Spleen (tissue), 11 donors: Measurements from ENCODE around the gene CFAP210. TPM values are rescaled to one million over a fixed set of nuclear protein-coding genes. Genes with fewer than 3 reads are reported as not detected.

Experiments
- DNase-seq: peaks from one replicate; pipeline ENCODE4 v3.0.0-alpha.2; 2020
- H3K27ac ChIP-seq, 8 donors: fragments of 200-600 bp; sonication (generic) in 7 of 8; 1 replicate in 4 of 8; 2 replicates in 4 of 8; pipeline versions ENCODE4 v1.5.0 to v1.8.0; 2016 to 2021; ENCODE audit warnings: inconsistent platforms in 4 of 8, mild to moderate bottlenecking in 4 of 8, moderate library complexity in 1 of 8
- H3K27me3 ChIP-seq, 7 donors: fragments of 200-600 bp; sonication (generic) in 6 of 7; replicated peaks in 1 of 7; 1 replicate in 4 of 7; 2 replicates in 3 of 7; pipeline versions ENCODE4 v1.5.0 to v1.8.0; 2016 to 2021; ENCODE audit warnings: inconsistent platforms in 3 of 7, mild to moderate bottlenecking in 1 of 7
- H3K36me3 ChIP-seq, 6 donors: fragments of 200-600 bp; sonication (generic) in 5 of 6; 1 replicate in 4 of 6; 2 replicates in 2 of 6; pipeline versions ENCODE4 v1.5.0 to v1.8.0; 2016 to 2021; ENCODE audit warnings: inconsistent platforms in 2 of 6
- H3K4me1 ChIP-seq, 6 donors: fragments of 200-600 bp; sonication (generic) in 5 of 6; 1 replicate in 3 of 6; 2 replicates in 3 of 6; pipeline versions ENCODE4 v1.5.0 to v1.8.0; 2016 to 2021; ENCODE audit warnings: inconsistent platforms in 3 of 6
- H3K4me3 ChIP-seq, 8 donors: fragments of 200-600 bp; sonication (generic) in 7 of 8; 1 replicate in 4 of 8; 2 replicates in 4 of 8; pipeline versions ENCODE4 v1.5.0 to v1.8.0; 2016 to 2021; ENCODE audit warnings: inconsistent platforms in 4 of 8, mild to moderate bottlenecking in 4 of 8, moderate library complexity in 2 of 8
- H3K9me3 ChIP-seq, 8 donors: fragments of 200-600 bp; sonication (generic) in 7 of 8; 1 replicate in 4 of 8; 2 replicates in 4 of 8; pipeline versions ENCODE4 v1.5.0 to v1.8.0; 2016 to 2021; ENCODE audit warnings: inconsistent platforms in 4 of 8
- POLR2A ChIP-seq, 3 donors: fragments of 450-650 bp; IDR thresholded peaks; one replicate each; pipeline ENCODE4 v1.5.1; 2017; ENCODE audit warnings: antibody characterized with exemption in 3 of 3, mild to moderate bottlenecking in 1 of 3
- POLR2AphosphoS5 ChIP-seq, 3 donors: sonication (generic); formaldehyde crosslinking; IDR thresholded peaks; one replicate each; pipeline ENCODE4 v1.5.1; 2017; ENCODE audit warnings: antibody characterized with exemption in 3 of 3
- WGBS, 5 donors: extraction: QIAGEN DNeasy Blood & Tissue Kit in 3 of 5; methylation state at CpG; one replicate each; pipeline versions ENCODE4 v1.1.5 to v1.1.7; 2013 to 2018; 5-methylcytosine and 5-hydroxymethylcytosine counted together
- intact Hi-C: fragments of 100-400 bp; cut with DNase I; formaldehyde crosslinking; loops from one replicate; pipeline ENCODE4 v1.15.0; 2023; ENCODE audit warnings: low total_unique reads
- polyA plus RNA-seq, 3 donors: library from polyadenylated mRNA; stranded (reverse); fragments of 200-250 nt; gene quantifications; one replicate each; pipeline ENCODE4 v1.2.1, GENCODE V29; 2013
- total RNA-seq, 7 donors: library from RNA; depleted of rRNA in 3 of 7; stranded (reverse); fragments of >200 nt in 3 of 7; fragmentation: NEBNext Ultra II Directional in 4 of 7; extraction: Animal tissue kit (Norgen Biotek cat#: 25700) in 4 of 7; gene quantifications; one replicate each; pipeline versions ENCODE4 v1.1.0 to v1.2.1, GENCODE V29; 2016 to 2021
- TF ChIP-seq, protein P1 (sequence below), 11 experiments: fragments of 200-600 bp in 7 of 11; fragments of 450-650 bp in 4 of 11; sonication (generic) in 4 of 11; IDR thresholded peaks in 8 of 11; conservative IDR thresholded peaks in 3 of 11; 1 replicate in 7 of 11; 2 replicates in 4 of 11; pipeline versions ENCODE4 v1.4.0 to v1.8.0; 2016 to 2021; ENCODE audit warnings: antibody characterized with exemption in 11 of 11, inconsistent platforms in 4 of 11, mild to moderate bottlenecking in 1 of 11
- donor health status: healthy with polysubstance abuse.
- donor health status: DM: no; HTN: no; CAD: no; lungs with moderate emphysema.
- donor health status: DM: no; HTN: no; CAD: no.
- donor health status: Bipolar disorder and iron deficiency.
- donor health status: healthy.
- donor health status: DM: no; HTN: no; CAD: no.
- donor health status: DM: yes; HTN: yes; CAD: no.

Gene CFAP210
- total and polyA plus RNA-seq, 10 donors, result 0.09 to 0.15 TPM; not detected in 8

- WGBS, 5 donors, result 71 to 97% (median 93%) methylated on average over 3 of the region's 3 CpGs
- H3K27ac ChIP-seq, result no peak overlapping the region
- no peak for DNase-seq
- H3K27me3 ChIP-seq, result no peaks in the 10 kb centered on the region
- intact Hi-C loops, result no loop called here
- no peak overlapping the region for H3K4me3 ChIP-seq
- TF ChIP-seq, protein P1, sequence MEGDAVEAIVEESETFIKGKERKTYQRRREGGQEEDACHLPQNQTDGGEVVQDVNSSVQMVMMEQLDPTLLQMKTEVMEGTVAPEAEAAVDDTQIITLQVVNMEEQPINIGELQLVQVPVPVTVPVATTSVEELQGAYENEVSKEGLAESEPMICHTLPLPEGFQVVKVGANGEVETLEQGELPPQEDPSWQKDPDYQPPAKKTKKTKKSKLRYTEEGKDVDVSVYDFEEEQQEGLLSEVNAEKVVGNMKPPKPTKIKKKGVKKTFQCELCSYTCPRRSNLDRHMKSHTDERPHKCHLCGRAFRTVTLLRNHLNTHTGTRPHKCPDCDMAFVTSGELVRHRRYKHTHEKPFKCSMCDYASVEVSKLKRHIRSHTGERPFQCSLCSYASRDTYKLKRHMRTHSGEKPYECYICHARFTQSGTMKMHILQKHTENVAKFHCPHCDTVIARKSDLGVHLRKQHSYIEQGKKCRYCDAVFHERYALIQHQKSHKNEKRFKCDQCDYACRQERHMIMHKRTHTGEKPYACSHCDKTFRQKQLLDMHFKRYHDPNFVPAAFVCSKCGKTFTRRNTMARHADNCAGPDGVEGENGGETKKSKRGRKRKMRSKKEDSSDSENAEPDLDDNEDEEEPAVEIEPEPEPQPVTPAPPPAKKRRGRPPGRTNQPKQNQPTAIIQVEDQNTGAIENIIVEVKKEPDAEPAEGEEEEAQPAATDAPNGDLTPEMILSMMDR (IDR thresholded peaks at IDR 0.05 in 8 of 11, conservative IDR thresholded peaks at IDR 0.05 in 3 of 11), result no peak
- TF ChIP-seq POLR2A (IDR thresholded peaks at IDR 0.05) (no peak), POLR2AphosphoS5 (IDR thresholded peaks at IDR 0.05) (no peak)
- H3K36me3 ChIP-seq, result no peaks in the 10 kb centered on the region
- H3K9me3 ChIP-seq, result no peaks in the 10 kb centered on the region
- peaks cover 0 to 12% (median 2%) of the 10 kb centered on the region in 6 donors for H3K4me1 ChIP-seq
Observed at GRCh38 chr2:169721016-169721415, 26.8 kb upstream of the CFAP210 start.

- Histone ChIP-seq H3K4me1 (peaks cover 0 to 15% (median 3%) of the 10 kb centered on the region in 6 donors), H3K36me3 (no peaks in the 10 kb centered on the region), H3K27me3 (no peaks in the 10 kb centered on the region), H3K27ac (no peak overlapping the region), H3K4me3 (no peak overlapping the region), H3K9me3 (no peaks in the 10 kb centered on the region)
- WGBS, 5 donors, result 75 to 92% (median 86%) methylated on average over 2 of the region's 2 CpGs
- intact Hi-C loops, result no loop called here
- TF ChIP-seq POLR2AphosphoS5 (IDR thresholded peaks at IDR 0.05), result no peak
- no peak for TF ChIP-seq POLR2A (IDR thresholded peaks at IDR 0.05)
- TF ChIP-seq, protein P1 (IDR thresholded peaks at IDR 0.05 in 8 of 11, conservative IDR thresholded peaks at IDR 0.05 in 3 of 11), result no peak
- DNase-seq, result no peak
Observed at GRCh38 chr2:169718930-169719504, 24.8 kb upstream of the CFAP210 start.

DNA sequence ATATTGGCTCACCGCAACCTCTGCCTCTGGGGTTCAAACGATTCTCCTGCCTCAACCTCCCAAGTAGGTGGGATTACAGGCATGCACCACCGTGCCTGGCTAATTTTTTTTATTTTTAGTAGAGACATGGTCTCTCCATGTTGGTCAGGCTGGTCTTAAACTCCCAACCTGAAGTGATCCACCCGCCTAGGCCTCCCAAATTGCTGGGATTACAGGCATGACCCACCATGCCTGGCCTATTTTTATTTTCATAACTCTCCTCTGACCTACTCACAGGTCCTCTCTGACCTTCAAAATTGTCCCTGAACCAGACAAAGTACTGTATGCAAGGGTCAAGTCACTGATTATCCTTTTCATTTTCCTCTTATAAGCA lies 23.5 kb upstream of the CFAP210 start:
- 75 to 94% (median 86%) methylated on average over 4 of the region's 4 CpGs for WGBS, 5 donors

More for the DNA sequence above, 23.5 kb upstream of the CFAP210 start:
- no peak for DNase-seq
- Histone ChIP-seq H3K36me3 (no peaks in the 10 kb centered on the region), H3K27me3 (no peaks in the 10 kb centered on the region), H3K4me1 (peaks cover 0 to 15% (median 3%) of the 10 kb centered on the region in 6 donors), H3K4me3 (no peak overlapping the region), H3K27ac (no peak overlapping the region), H3K9me3 (no peaks in the 10 kb centered on the region)
- TF ChIP-seq POLR2AphosphoS5 (IDR thresholded peaks at IDR 0.05) (no peak), POLR2A (IDR thresholded peaks at IDR 0.05) (no peak)
- TF ChIP-seq, protein P1 (IDR thresholded peaks at IDR 0.05 in 8 of 11, conservative IDR thresholded peaks at IDR 0.05 in 3 of 11), result no peak
- intact Hi-C loops, result no loop called here
